Ishikawa (cell line): Measurements from ENCODE around the gene CHRM3.

Experiments used
- CEBPB ChIP-seq: IDR thresholded peaks from 2 replicates; pipeline ENCODE4 v1.6.1; 2012
- EGR1 ChIP-seq: IDR thresholded peaks from 2 replicates; pipeline ENCODE4 v1.6.1; 2012
- EP300 ChIP-seq: IDR thresholded peaks from 2 replicates; pipeline ENCODE4 v1.6.1; 2012; ENCODE audit warnings: borderline replicate concordance
- NFIC ChIP-seq: IDR thresholded peaks from 2 replicates; pipeline ENCODE4 v1.6.1; 2012
- RAD21 ChIP-seq: IDR thresholded peaks from 2 replicates; pipeline ENCODE4 v1.6.1; 2012; ENCODE audit warnings: low read depth
- TEAD4 ChIP-seq: IDR thresholded peaks from 2 replicates; pipeline ENCODE4 v1.6.1; 2012
- YY1 ChIP-seq: IDR thresholded peaks from 2 replicates; pipeline ENCODE4 v1.6.1; 2012; ENCODE audit warnings: low read depth
- ZBTB7A ChIP-seq: IDR thresholded peaks from 2 replicates; pipeline ENCODE4 v1.6.1; 2012; ENCODE audit warnings: low read depth
- TF ChIP-seq, protein P1 (sequence below): IDR thresholded peaks from 2 replicates; pipeline ENCODE4 v1.6.1; 2012

DNA sequence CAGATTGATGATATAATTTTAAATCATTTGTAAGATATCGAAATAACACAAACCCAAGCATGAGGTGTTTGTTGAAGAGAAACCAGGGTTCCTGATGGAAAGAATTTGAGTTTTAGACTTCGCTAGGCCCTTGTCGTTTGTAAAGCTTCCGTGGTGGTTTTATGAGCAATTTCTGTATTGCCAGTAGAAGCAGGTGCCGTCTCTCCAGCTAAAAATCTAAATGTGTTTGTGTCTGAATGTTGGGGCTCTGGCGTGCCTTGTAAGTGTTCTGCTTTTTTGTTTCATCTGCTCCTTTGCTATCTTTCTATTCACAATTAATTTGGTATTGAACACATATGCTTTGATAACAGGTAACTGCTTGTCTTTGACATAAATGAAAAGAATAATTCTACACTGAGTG lies 27.5 kb downstream of the CHRM3 start:
- no peak for TF ChIP-seq RAD21
- no peak for TF ChIP-seq CEBPB
- TF ChIP-seq, protein P1, sequence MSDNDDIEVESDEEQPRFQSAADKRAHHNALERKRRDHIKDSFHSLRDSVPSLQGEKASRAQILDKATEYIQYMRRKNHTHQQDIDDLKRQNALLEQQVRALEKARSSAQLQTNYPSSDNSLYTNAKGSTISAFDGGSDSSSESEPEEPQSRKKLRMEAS: no peak
- TF ChIP-seq YY1: no peak
- TF ChIP-seq EP300: no peak
- TF ChIP-seq TEAD4: no peak
- TF ChIP-seq NFIC: no peak
- no peak for TF ChIP-seq ZBTB7A
- TF ChIP-seq EGR1: no peak
